Mesenchymal stem cell (in vitro differentiated cells and primary cell): ENCODE results near the gene NTRK2.
A peak's percentile ranks its signal among the peaks of the same experiment; 100 is the strongest.

Experiments used
- DNase-seq: peaks from one replicate; pipeline ENCODE4 v3.0.0-alpha.2; 2013
- H2AFZ ChIP-seq: one replicate; pipeline ENCODE4 v1.6.1; 2013; ENCODE audit warnings: low read depth, mild to moderate bottlenecking, control low read depth, inconsistent platforms, low read length, moderate library complexity
- H2AK5ac ChIP-seq: 2 replicates; pipeline ENCODE4 v1.6.1; 2013; ENCODE audit warnings: low read length, moderate library complexity, mild to moderate bottlenecking, inconsistent platforms; ENCODE audit not compliant: severe bottlenecking
- H2BK120ac ChIP-seq: one replicate; pipeline ENCODE4 v1.6.1; 2013; ENCODE audit warnings: low read depth, mild to moderate bottlenecking, inconsistent platforms, low read length, moderate library complexity
- H2BK12ac ChIP-seq, 2 experiments: one replicate each; pipeline ENCODE4 v1.6.1; 2013; ENCODE audit warnings: inconsistent platforms in 2 of 2, low read length in 2 of 2, mild to moderate bottlenecking in 2 of 2, moderate library complexity in 2 of 2, control low read depth in 1 of 2
- H2BK15ac ChIP-seq: one replicate; pipeline ENCODE4 v1.6.1; 2013; ENCODE audit warnings: mild to moderate bottlenecking, low read depth, inconsistent platforms; ENCODE audit not compliant: poor library complexity, severe bottlenecking
- H2BK5ac ChIP-seq: 2 replicates; pipeline ENCODE4 v1.6.1; 2013; ENCODE audit warnings: low read depth, mild to moderate bottlenecking, low read length, control low read depth, inconsistent platforms; ENCODE audit not compliant: poor library complexity, severe bottlenecking
- H3K14ac ChIP-seq, 2 experiments: one replicate each; pipeline ENCODE4 v1.6.1; 2013; ENCODE audit warnings: inconsistent platforms in 2 of 2, low read length in 2 of 2, control low read depth in 1 of 2, mild to moderate bottlenecking in 1 of 2, moderate library complexity in 1 of 2
- H3K18ac ChIP-seq, 2 experiments: one replicate each; pipeline ENCODE4 v1.6.1; 2013; ENCODE audit warnings: inconsistent platforms in 2 of 2, low read length in 2 of 2, control low read depth in 1 of 2, low read depth in 1 of 2, mild to moderate bottlenecking in 1 of 2
- H3K23ac ChIP-seq, 2 experiments: one replicate each; pipeline ENCODE4 v1.6.1; 2013; ENCODE audit warnings: inconsistent platforms in 2 of 2, low read length in 2 of 2, mild to moderate bottlenecking in 2 of 2, moderate library complexity in 2 of 2, control low read depth in 1 of 2
- H3K27ac ChIP-seq: 2 replicates; pipeline ENCODE4 v1.5.1; 2013; ENCODE audit warnings: mild to moderate bottlenecking, moderate library complexity, low read length, control low read depth, inconsistent platforms; ENCODE audit not compliant: poor library complexity, severe bottlenecking
- H3K27me3 ChIP-seq, 2 experiments: 2 replicates each; pipeline versions ENCODE4 v1.6.1 to v1.7.0; 2013; ENCODE audit warnings: low read length in 2 of 2, mild to moderate bottlenecking in 2 of 2, moderate library complexity in 2 of 2, control low read depth in 1 of 2, inconsistent platforms in 1 of 2; ENCODE audit not compliant: control insufficient read depth in 1 of 2, insufficient read depth in 1 of 2
- H3K36me3 ChIP-seq, 2 experiments: 2 replicates each; pipeline versions ENCODE4 v1.6.1 to v1.7.0; 2013; ENCODE audit warnings: low read length in 2 of 2, control low read depth in 1 of 2, inconsistent platforms in 1 of 2, low read depth in 1 of 2, mild to moderate bottlenecking in 1 of 2; ENCODE audit not compliant: insufficient read depth in 2 of 2, control insufficient read depth in 1 of 2
- H3K4ac ChIP-seq, 2 experiments: one replicate each; pipeline ENCODE4 v1.6.1; 2013; ENCODE audit warnings: inconsistent platforms in 2 of 2, low read length in 2 of 2, mild to moderate bottlenecking in 2 of 2, moderate library complexity in 2 of 2, control low read depth in 1 of 2, low read depth in 1 of 2
- H3K4me1 ChIP-seq: 2 replicates; pipeline ENCODE4 v1.6.1; 2013; ENCODE audit warnings: low read depth, low read length, control low read depth; ENCODE audit not compliant: control insufficient read depth, insufficient read depth
- H3K4me2 ChIP-seq: 2 replicates; pipeline ENCODE4 v1.6.1; 2013; ENCODE audit warnings: low read length, mild to moderate bottlenecking, inconsistent platforms; ENCODE audit not compliant: poor library complexity, severe bottlenecking
- H3K4me3 ChIP-seq, 2 experiments: 2 replicates each; pipeline versions ENCODE4 v1.5.1 to v1.7.0; 2013; ENCODE audit warnings: low read length in 2 of 2, mild to moderate bottlenecking in 2 of 2, control low read depth in 1 of 2, low read depth in 1 of 2; ENCODE audit not compliant: insufficient read depth in 1 of 2
- H3K79me1 ChIP-seq: replicated peaks from 2 replicates; pipeline ENCODE4 v1.6.1; 2013; ENCODE audit warnings: mild to moderate bottlenecking, control low read depth, low read length, inconsistent platforms; ENCODE audit not compliant: poor library complexity, severe bottlenecking
- H3K9ac ChIP-seq: 2 replicates; pipeline ENCODE4 v1.7.0; 2013; ENCODE audit warnings: mild to moderate bottlenecking, low read length, moderate library complexity
- H3K9me3 ChIP-seq: 2 replicates; pipeline ENCODE4 v1.7.0; 2013; ENCODE audit warnings: mild to moderate bottlenecking, low read length; ENCODE audit not compliant: control insufficient read depth
- H4K8ac ChIP-seq: one replicate; pipeline ENCODE4 v1.6.1; 2013; ENCODE audit warnings: inconsistent platforms, mild to moderate bottlenecking, low read length, moderate library complexity
- H4K91ac ChIP-seq: one replicate; pipeline ENCODE4 v1.6.1; 2013; ENCODE audit warnings: mild to moderate bottlenecking, low read length, inconsistent platforms
- WGBS: methylation state at CpG from one replicate; pipeline ENCODE4 v1.1.7; 2013; ENCODE audit warnings: mixed read lengths; 5-methylcytosine and 5-hydroxymethylcytosine counted together

NTRK2 gene

DNA sequence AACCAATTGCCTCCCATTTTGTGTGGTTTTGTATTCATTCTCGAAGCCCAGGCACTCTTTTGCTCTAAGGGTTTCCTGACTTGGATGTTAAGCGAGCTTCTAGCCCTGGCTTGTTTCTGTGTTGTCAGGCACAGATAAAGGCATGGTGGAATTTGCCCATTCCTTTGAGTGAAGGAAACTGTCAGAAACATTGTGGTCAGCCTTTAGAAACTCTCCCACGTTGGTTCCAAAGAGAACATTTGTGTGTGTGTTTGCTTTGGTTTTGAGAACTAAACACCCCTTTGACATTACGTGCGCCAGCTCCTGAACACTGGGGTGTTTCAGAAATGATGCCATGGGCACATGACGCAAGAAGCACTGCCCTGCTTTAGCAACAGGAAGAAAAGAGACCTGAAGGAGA lies 320.9 kb downstream of the NTRK2 start:
- Histone ChIP-seq H2BK120ac (no peak overlapping the region), H2BK15ac (no peak overlapping the region), H2BK5ac (no peak overlapping the region), H3K23ac (no peak overlapping the region), H3K27me3 (peaks cover 0 to 17% of the 10 kb centered on the region in 2 experiments), H3K4me3 (no peak overlapping the region), H3K18ac (no peak overlapping the region), H3K9me3 (no peaks in the 10 kb centered on the region), H3K4me2 (no peak overlapping the region), H3K27ac (no peak overlapping the region), H3K9ac (no peak overlapping the region), H3K4me1 (no peaks in the 10 kb centered on the region), H2BK12ac (no peak overlapping the region), H2AFZ (no peak overlapping the region), H4K91ac (no peak overlapping the region), H3K79me1 (no peaks in the 10 kb centered on the region), H2AK5ac (no peak overlapping the region), H3K36me3 (no peaks in the 10 kb centered on the region), H3K4ac (no peak overlapping the region), H3K14ac (no peak overlapping the region), H4K8ac (no peak overlapping the region)
- DNase-seq, result peak; percentile 24
- WGBS, result 66% methylated on average over 6 of the region's 6 CpGs

DNA sequence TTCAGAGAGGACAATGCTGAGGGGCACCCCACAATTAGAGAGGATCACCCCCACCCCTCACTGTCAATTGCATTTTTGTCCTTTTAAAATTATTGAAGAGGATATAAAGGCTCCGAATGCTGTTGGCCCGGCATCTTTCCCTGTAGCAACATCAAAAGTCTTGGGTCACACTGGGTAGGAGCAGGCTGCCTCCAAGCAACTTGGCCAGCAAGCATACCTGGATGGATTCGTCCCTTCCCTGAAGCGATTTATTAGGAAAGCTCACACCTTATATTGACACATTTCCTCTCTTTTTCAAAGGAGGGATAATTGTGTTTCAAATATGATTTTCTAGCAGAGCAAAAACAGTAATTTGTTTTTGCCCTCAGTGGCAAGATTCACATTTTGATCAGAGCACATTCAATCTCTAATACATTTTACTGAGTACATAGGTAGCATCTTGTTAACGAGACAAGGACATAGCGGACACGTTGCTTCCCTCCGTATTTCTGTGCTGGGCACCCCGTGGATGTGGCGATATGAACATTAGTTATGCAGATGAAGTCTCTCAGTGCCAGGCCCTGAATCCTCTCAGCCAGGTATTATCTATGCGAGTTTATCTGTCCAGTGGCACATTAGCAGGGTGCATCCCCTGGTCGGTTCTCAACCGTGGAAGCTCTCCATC lies 321.5 kb downstream of the NTRK2 start:
- Histone ChIP-seq H2BK5ac (no peak overlapping the region), H3K18ac (no peak overlapping the region), H3K23ac (no peak overlapping the region), H2BK12ac (no peak overlapping the region), H3K14ac (no peak overlapping the region), H3K4me2 (no peak overlapping the region), H2AK5ac (no peak overlapping the region), H2AFZ (no peak overlapping the region), H3K4me1 (no peaks in the 10 kb centered on the region), H2BK15ac (no peak overlapping the region), H3K4me3 (no peak overlapping the region), H3K4ac (no peak overlapping the region), H3K36me3 (no peaks in the 10 kb centered on the region), H3K9ac (no peak overlapping the region), H3K27me3 (peaks cover 0 to 17% of the 10 kb centered on the region in 2 experiments), H3K27ac (no peak overlapping the region), H4K91ac (no peak overlapping the region), H4K8ac (no peak overlapping the region), H3K79me1 (no peaks in the 10 kb centered on the region), H2BK120ac (no peak overlapping the region), H3K9me3 (no peaks in the 10 kb centered on the region)
- 91% methylated on average over 11 of the region's 13 CpGs for WGBS
- no peak for DNase-seq

DNA sequence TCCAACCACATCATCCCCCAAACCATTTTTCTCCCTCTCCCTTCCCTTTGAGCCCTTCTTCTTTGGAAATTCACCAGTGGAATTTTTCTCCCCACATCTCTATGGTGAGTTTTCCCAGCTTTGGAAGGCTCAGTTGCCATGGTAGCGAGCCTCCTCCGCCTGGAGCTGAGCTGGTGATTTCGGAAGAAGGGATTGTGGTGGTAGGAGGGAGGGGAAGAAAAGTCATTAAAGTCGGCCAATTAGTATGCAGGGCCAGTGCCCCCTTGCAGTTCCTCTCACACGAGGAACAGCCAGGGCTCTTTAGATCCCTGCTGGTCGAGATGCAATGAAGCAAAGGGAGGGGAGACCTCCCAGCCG lies 322.0 kb downstream of the NTRK2 start:
- Histone ChIP-seq H3K18ac (no peak overlapping the region), H2AFZ (no peak overlapping the region), H3K4me2 (no peak overlapping the region), H2BK12ac (no peak overlapping the region), H3K4me3 (no peak overlapping the region), H3K23ac (no peak overlapping the region), H3K4ac (no peak overlapping the region), H3K79me1 (no peaks in the 10 kb centered on the region), H3K36me3 (no peaks in the 10 kb centered on the region), H3K9me3 (no peaks in the 10 kb centered on the region), H4K8ac (no peak overlapping the region), H3K4me1 (no peaks in the 10 kb centered on the region), H3K27ac (no peak overlapping the region), H2BK5ac (no peak overlapping the region), H4K91ac (no peak overlapping the region), H3K9ac (no peak overlapping the region), H3K27me3 (peaks cover 0 to 17% of the 10 kb centered on the region in 2 experiments), H2BK120ac (no peak overlapping the region), H2BK15ac (no peak overlapping the region), H2AK5ac (no peak overlapping the region), H3K14ac (no peak overlapping the region)
- 81% methylated on average over 7 of the region's 7 CpGs for WGBS
- DNase-seq, result no peak

DNA sequence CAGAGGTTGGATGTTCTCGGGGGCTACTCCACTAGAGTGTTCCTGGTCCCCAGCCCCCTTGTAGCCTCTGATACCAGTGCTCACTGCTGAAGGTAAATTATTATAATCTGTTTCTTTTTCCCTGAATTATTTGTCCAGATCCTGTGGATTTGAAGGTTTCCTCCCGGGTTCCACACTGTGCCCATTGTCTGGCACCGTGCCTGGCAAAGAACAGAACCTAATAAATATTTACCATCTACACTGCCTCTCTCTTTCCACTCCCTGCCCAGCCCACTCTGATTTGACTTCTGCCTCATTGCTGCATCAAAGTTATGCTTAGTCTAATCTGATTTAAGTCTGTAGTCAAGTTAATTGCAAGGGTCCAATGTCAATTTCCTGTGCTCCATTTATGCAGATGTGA lies 322.9 kb downstream of the NTRK2 start:
- WGBS, result 83% methylated on average over 2 of the region's 3 CpGs
- Histone ChIP-seq H3K23ac (no peak overlapping the region), H2AFZ (no peak overlapping the region), H3K14ac (no peak overlapping the region), H2AK5ac (no peak overlapping the region), H3K4me1 (no peaks in the 10 kb centered on the region), H3K27ac (no peak overlapping the region), H4K91ac (no peak overlapping the region), H3K18ac (no peak overlapping the region), H3K4ac (no peak overlapping the region), H3K9ac (no peak overlapping the region), H2BK15ac (no peak overlapping the region), H3K9me3 (no peaks in the 10 kb centered on the region), H2BK12ac (no peak overlapping the region), H3K27me3 (peaks cover 0 to 17% of the 10 kb centered on the region in 2 experiments), H2BK5ac (no peak overlapping the region), H3K4me3 (no peak overlapping the region), H2BK120ac (no peak overlapping the region), H3K4me2 (no peak overlapping the region), H3K79me1 (no peaks in the 10 kb centered on the region), H3K36me3 (no peaks in the 10 kb centered on the region), H4K8ac (no peak overlapping the region)
- no peak for DNase-seq
